Measurements from ENCODE around the gene SNX10. TPM values are rescaled to one million over a fixed set of nuclear protein-coding genes. Genes with fewer than 3 reads are reported as not detected.
A peak's percentile ranks its signal among the peaks of the same experiment; 100 is the strongest.

SNX10 gene
- total and polyA plus RNA-seq, 2 of the 8 experiments (the other 6 are each of a cell fraction or from before 2014, with no cell fraction given): 4.4 to 9.6 TPM

DNA sequence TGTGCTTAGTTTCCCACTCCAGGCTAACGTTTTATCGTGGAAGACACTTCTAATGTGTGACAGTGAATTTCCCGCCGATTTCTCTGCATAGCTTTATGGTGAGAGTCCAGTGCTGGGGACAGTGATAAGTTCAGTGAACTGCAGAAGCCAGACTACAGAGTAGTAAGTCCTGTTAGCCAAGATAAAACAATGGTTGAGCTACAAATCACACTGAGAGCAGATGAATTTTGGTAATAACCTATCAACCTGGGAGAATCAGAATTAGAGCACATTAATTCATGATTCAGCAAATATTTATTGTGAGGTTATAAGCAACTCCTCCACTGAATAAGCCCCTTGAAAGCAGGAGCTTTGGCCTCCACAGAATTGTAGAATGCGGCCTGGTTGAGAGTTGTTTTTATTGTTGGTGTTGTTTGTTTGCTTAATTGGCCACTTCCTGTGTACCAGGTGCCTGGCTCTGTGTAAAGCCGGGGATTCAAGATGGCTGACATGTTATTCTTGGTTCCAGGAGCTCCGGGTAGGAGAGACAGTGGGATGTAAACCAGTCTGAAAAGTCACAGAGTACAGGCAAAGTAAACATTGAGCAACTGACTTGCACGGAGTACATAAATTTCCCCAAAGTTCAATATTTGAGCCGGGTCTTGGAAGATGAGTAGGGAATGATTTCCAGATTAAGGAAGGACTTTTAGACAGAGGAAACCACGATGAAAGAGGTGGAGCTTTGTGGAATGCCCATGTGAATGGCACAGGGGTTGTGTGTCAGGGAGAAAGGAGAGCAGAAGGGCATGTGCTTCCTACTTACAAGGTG, 112.7 kb downstream of the SNX10 start:
- Histone ChIP-seq H2AFZ (ENCODE audit: low read length) (no peak overlapping the region), H4K20me1 (replicated peaks in 1 of 2; ENCODE audit: control insufficient read depth in 1 of 2, insufficient read depth in 2 of 2, low read length in 2 of 2) (no peaks in the 10 kb centered on the region), H3K4me3 (ENCODE audit: extremely low read depth in 1 of 4, insufficient read depth in 2 of 4, low read depth in 3 of 4, low read length in 4 of 4) (no peak overlapping the region), H3K9me3 (ENCODE audit: insufficient read depth in 2 of 2, low read depth in 1 of 2, low read length in 1 of 2) (no peaks in the 10 kb centered on the region), H3K14ac (ENCODE audit: insufficient read length) (no peak overlapping the region), H3K4me1 (replicated peaks in 1 of 4; ENCODE audit: control insufficient read depth in 3 of 4, insufficient read depth in 4 of 4, low read length in 3 of 4) (peaks cover 0 to 3% (median 2%) of the 10 kb centered on the region in 4 experiments; a peak in 3 of 7 replicates), H3K56ac (replicated peaks; ENCODE audit: insufficient read length, low read depth, low read length) (no peak overlapping the region), H4K8ac (ENCODE audit: extremely low read depth, insufficient read depth, low read length) (no peak overlapping the region), H3K36me3 (ENCODE audit: control insufficient read depth in 2 of 4, insufficient read depth in 4 of 4, low read length in 3 of 4) (no peaks in the 10 kb centered on the region), H4K91ac (replicated peaks; ENCODE audit: insufficient read length, low read length) (peak overlapping the region; percentile 61), H2BK120ac (replicated peaks; ENCODE audit: low read depth, low read length) (no peak overlapping the region), H2BK5ac (ENCODE audit: low read depth, low read length) (no peak overlapping the region; the same call in 1 of the 2 replicates), H3K4me2 (ENCODE audit: insufficient read depth in 1 of 2, low read depth in 2 of 2, low read length in 2 of 2) (no peak overlapping the region), H2BK12ac (ENCODE audit: low read depth, low read length) (peak overlapping the region; percentile 60; the same call in 1 of the 2 replicates), H3K4ac (replicated peaks; ENCODE audit: insufficient read length, low read depth, low read length) (no peak overlapping the region), H2AK5ac (ENCODE audit: low read depth, low read length) (no peak overlapping the region), H3K18ac (ENCODE audit: extremely low read depth, low read length) (no peak overlapping the region), H2BK15ac (ENCODE audit: low read length) (no peak overlapping the region), H4K5ac (ENCODE audit: insufficient read length, low read depth, low read length) (no peak overlapping the region), H2BK20ac (ENCODE audit: low read length) (no peak overlapping the region), H3K27ac (ENCODE audit: low read depth, low read length) (no peak overlapping the region), H3K23ac (ENCODE audit: insufficient read length) (no peak overlapping the region), H3K23me2 (ENCODE audit: low read depth, low read length) (no peaks in the 10 kb centered on the region), H3K79me2 (ENCODE audit: control insufficient read depth in 1 of 2, insufficient read depth in 2 of 2, low read length in 2 of 2) (no peaks in the 10 kb centered on the region), H3K27me3 (replicated peaks in 1 of 4; ENCODE audit: control insufficient read depth in 3 of 4, extremely low read depth in 1 of 4, insufficient read depth in 3 of 4, low read length in 3 of 4) (no peaks in the 10 kb centered on the region), H3K9ac (replicated peaks in 1 of 4; ENCODE audit: extremely low read depth in 1 of 4, low read depth in 3 of 4, low read length in 3 of 4) (no peak overlapping the region), H3K79me1 (ENCODE audit: low read depth, low read length) (no peaks in the 10 kb centered on the region)
- no peak for DNase-seq (ENCODE audit: low read depth in 1 of 2, low spot score in 2 of 2)
- TF ChIP-seq JUND (IDR thresholded peaks at IDR 0.05; ENCODE audit: low read length): no peak
- no peak for TF ChIP-seq HDAC2 (IDR thresholded peaks at IDR 0.05; ENCODE audit: borderline replicate concordance in 1 of 2, low read depth in 2 of 2, low read length in 2 of 2)
- peak; percentile 65 for TF ChIP-seq MAFK (IDR thresholded peaks at IDR 0.05; ENCODE audit: low read depth, low read length)
- TF ChIP-seq KDM4A (IDR thresholded peaks at IDR 0.05; ENCODE audit: low read depth, low read length, severe bottlenecking): no peak
- TF ChIP-seq YY1 (IDR thresholded peaks at IDR 0.05; ENCODE audit: low read depth, low read length): peak; percentile 78
- no peak for TF ChIP-seq SIN3A (conservative IDR thresholded peaks at IDR 0.05 in 1 of 2, IDR thresholded peaks at IDR 0.05 in 1 of 2; ENCODE audit: low read depth in 1 of 2, low read length in 2 of 2)
- POLR2A ChIA-PET (ENCODE audit: partially characterized antibody): interaction anchor here (0.7 to 1.0 kb wide), 2 partner anchors 10 to 249 kb away, joined by 3 read pairs; no protein-coding TSS in a partner anchor
- FAIRE-seq: peak; percentile 66
- 86% methylated on average over 10 of the region's 10 CpGs; no CpG with 5 or more reads in 1 of the 2 experiments for WGBS, 2 experiments (ENCODE audit: extremely low coverage in 1 of 2, insufficient coverage in 1 of 2, insufficient read length in 1 of 2, insufficient replicate concordance in 2 of 2, low coverage in 1 of 2, low lambda C conversion rate in 2 of 2, missing lambda C conversion rate in 1 of 2)
- CTCF ChIA-PET (ENCODE audit: partially characterized antibody): interaction anchor here (0.6 to 1.3 kb wide), 7 partner anchors 12 to 779 kb away, joined by 3 read pairs; no protein-coding TSS in a partner anchor

Measured in H1 (cell line).